H1 (cell line): ENCODE measurements around the gene MLF2. TPM values are rescaled to one million over a fixed set of nuclear protein-coding genes. Genes with fewer than 3 reads are reported as not detected.
A peak's percentile ranks its signal among the peaks of the same experiment; 100 is the strongest.

Experiments
- ASH2L ChIP-seq: fragments of 200-600, 300-600 bp; sonication (generic); IDR thresholded peaks from one replicate; pipeline ENCODE4 v1.7.1; 2017; ENCODE audit warnings: low read length
- BCL11A ChIP-seq, 2 experiments: IDR thresholded peaks; one replicate each; pipeline ENCODE4 v1.6.1; 2011; ENCODE audit warnings: low read depth in 2 of 2, low read length in 2 of 2, mild to moderate bottlenecking in 2 of 2
- CHD1 ChIP-seq: IDR thresholded peaks from 2 replicates; pipeline ENCODE4 v1.6.1; 2012; ENCODE audit warnings: low read depth, low read length, improper control_type of control experiment
- GABPA ChIP-seq: IDR thresholded peaks from 2 replicates; pipeline ENCODE4 v1.6.1; 2011; ENCODE audit warnings: mild to moderate bottlenecking, low read length, moderate library complexity, borderline replicate concordance; ENCODE audit not compliant: insufficient read depth
- KDM4A ChIP-seq: IDR thresholded peaks from one replicate; pipeline ENCODE4 v1.7.1; 2012; ENCODE audit warnings: low read depth, mild to moderate bottlenecking, moderate library complexity, low read length, inconsistent platforms; ENCODE audit not compliant: severe bottlenecking
- KDM5A ChIP-seq: fragments of 200-600 bp; IDR thresholded peaks from 2 replicates; pipeline ENCODE4 v1.7.1; 2012; ENCODE audit warnings: mild to moderate bottlenecking, low read length, inconsistent platforms, mixed read lengths
- POLR2A ChIP-seq, 2 experiments: IDR thresholded peaks; 1 replicate in 1 of 2; 2 replicates in 1 of 2; pipeline ENCODE4 v1.6.1; 2011; ENCODE audit warnings: low read depth in 2 of 2, low read length in 2 of 2, mild to moderate bottlenecking in 2 of 2; ENCODE audit errors: control extremely low read depth in 1 of 2
- RAD21 ChIP-seq, 2 experiments: IDR thresholded peaks in 1 of 2; conservative IDR thresholded peaks in 1 of 2; 2 replicates each; pipeline ENCODE4 v1.6.1; 2011; ENCODE audit warnings: low read depth in 2 of 2, low read length in 2 of 2, improper control_type of control experiment in 1 of 2, inconsistent platforms in 1 of 2, mild to moderate bottlenecking in 1 of 2, moderate library complexity in 1 of 2
- RFX5 ChIP-seq: IDR thresholded peaks from 2 replicates; pipeline ENCODE4 v1.6.1; 2011; ENCODE audit warnings: low read depth, low read length, improper control_type of control experiment, borderline replicate concordance
- RNF2 ChIP-seq: fragments of 200-900, 300-1000 bp; sonication (generic); IDR thresholded peaks from 2 replicates; pipeline ENCODE4 v1.7.1; 2016; ENCODE audit warnings: borderline replicate concordance, low read depth, mild to moderate bottlenecking, antibody characterized with exemption, low read length; ENCODE audit not compliant: poor library complexity, severe bottlenecking; ENCODE audit errors: missing control alignments
- RXRA ChIP-seq: IDR thresholded peaks from 2 replicates; pipeline ENCODE4 v1.6.1; 2011; ENCODE audit warnings: low read depth, mild to moderate bottlenecking, low read length, moderate library complexity; ENCODE audit not compliant: insufficient read depth
- SIN3A ChIP-seq, 2 experiments: IDR thresholded peaks in 1 of 2; conservative IDR thresholded peaks in 1 of 2; 2 replicates each; pipeline ENCODE4 v1.6.1; 2011 to 2012; ENCODE audit warnings: low read length in 2 of 2, improper control_type of control experiment in 1 of 2, low read depth in 1 of 2, mild to moderate bottlenecking in 1 of 2
- SIX5 ChIP-seq: IDR thresholded peaks from 2 replicates; pipeline ENCODE4 v1.6.1; 2011; ENCODE audit warnings: mild to moderate bottlenecking, low read depth, low read length
- SP2 ChIP-seq: IDR thresholded peaks from 2 replicates; pipeline ENCODE4 v1.6.1; 2012; ENCODE audit warnings: mild to moderate bottlenecking, low read length, inconsistent platforms
- SRF ChIP-seq: IDR thresholded peaks from 2 replicates; pipeline ENCODE4 v1.6.1; 2011; ENCODE audit warnings: mild to moderate bottlenecking, low read depth, low read length, moderate library complexity
- polyA plus RNA-seq, 7 experiments: library from polyadenylated mRNA; depleted of rRNA in 3 of 7; stranded (reverse) in 5 of 7; unstranded in 2 of 7; fragments of >200 nt in 5 of 7; fragments of 200-250 nt in 2 of 7; gene quantifications; 1 replicate in 5 of 7; 2 replicates in 1 of 7; 4 replicates in 1 of 7; pipeline versions ENCODE4 v1.2.1 to v1.2.3, GENCODE V29; 2011 to 2013; ENCODE audit warnings: missing spikeins in 2 of 7, mixed read lengths in 2 of 7
- total RNA-seq: library from RNA; stranded (reverse); fragmentation: NEBNext Ultra II Directional; extraction: Animal tissue kit (Norgen Biotek cat#: 25700); gene quantifications from 2 replicates; pipeline ENCODE4 v1.2.1, GENCODE V29; 2021
- TF ChIP-seq, protein P1 (sequence below): IDR thresholded peaks from 2 replicates; pipeline ENCODE4 v1.6.1; 2012; ENCODE audit warnings: inconsistent platforms

MLF2 gene
- total and polyA plus RNA-seq, 2 of the 8 experiments (the other 6 are each of a cell fraction or from before 2014, with no cell fraction given) = 229 to 401 TPM

DNA sequence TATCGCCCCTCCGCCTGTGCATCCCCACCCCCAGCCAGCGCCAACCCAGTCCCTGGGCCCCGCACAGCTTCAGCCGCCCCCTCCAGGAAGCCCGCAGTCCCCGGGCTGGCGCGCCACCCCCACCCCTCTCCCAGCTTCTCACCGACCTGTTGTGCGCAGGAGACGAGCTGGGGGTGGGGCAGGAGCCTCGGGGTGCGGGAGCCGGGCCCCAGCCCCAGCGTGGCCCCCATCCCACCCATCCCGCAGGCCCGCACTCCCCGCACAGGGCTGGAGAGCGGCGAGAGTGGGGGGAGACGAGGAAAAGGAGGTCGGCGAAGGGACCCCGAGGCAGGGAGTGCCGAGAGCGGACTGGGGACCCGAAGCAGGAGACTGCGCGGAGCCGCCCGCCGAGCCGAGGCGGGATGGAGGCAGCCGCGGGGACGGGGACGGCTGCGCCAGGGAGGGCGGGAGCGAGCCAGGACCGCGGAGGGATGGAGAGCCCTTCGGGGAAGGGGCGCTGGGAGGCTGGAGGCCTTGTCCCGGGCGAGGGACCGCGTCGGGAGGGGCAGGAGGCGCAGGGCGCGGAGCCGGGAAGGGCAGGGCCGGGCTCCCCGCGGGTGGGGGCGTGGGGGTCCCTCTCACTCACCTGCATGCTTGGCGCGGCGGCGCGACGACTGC is 52.8 kb downstream of the MLF2 start (continued):
- no peak for TF ChIP-seq POLR2A (IDR thresholded peaks at IDR 0.05; ENCODE audit: control extremely low read depth in 1 of 2, low read depth in 2 of 2, low read length in 2 of 2)
- TF ChIP-seq SRF = no peak
- no peak for TF ChIP-seq RAD21 (IDR thresholded peaks at IDR 0.05 in 1 of 2, conservative IDR thresholded peaks at IDR 0.05 in 1 of 2; ENCODE audit: low read depth in 2 of 2, low read length in 2 of 2)
- TF ChIP-seq BCL11A (IDR thresholded peaks at IDR 0.05; ENCODE audit: low read depth in 2 of 2, low read length in 2 of 2) = no peak
- peak; percentile 30 for TF ChIP-seq ASH2L
- peak; percentile 99 for TF ChIP-seq KDM4A
- TF ChIP-seq, protein P1, sequence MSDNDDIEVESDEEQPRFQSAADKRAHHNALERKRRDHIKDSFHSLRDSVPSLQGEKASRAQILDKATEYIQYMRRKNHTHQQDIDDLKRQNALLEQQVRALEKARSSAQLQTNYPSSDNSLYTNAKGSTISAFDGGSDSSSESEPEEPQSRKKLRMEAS = peak; percentile 13; the same call in 1 of the 2 replicates
- no peak for TF ChIP-seq SP2
- TF ChIP-seq RFX5 = no peak
- TF ChIP-seq RNF2 = no peak
- TF ChIP-seq CHD1 = no peak
- no peak for TF ChIP-seq GABPA
- TF ChIP-seq SIX5 = no peak
- no peak for TF ChIP-seq KDM5A
- TF ChIP-seq SIN3A (conservative IDR thresholded peaks at IDR 0.05 in 1 of 2, IDR thresholded peaks at IDR 0.05 in 1 of 2; ENCODE audit: low read depth in 1 of 2, low read length in 2 of 2) = peak in 1 of 2 experiments; percentile 61; a peak in 1 of 4 replicates
- TF ChIP-seq RXRA = no peak
